ENCODE measurements around the gene ZNF853. TPM values are rescaled to one million over a fixed set of nuclear protein-coding genes. Genes with fewer than 3 reads are reported as not detected.
A peak's percentile ranks its signal among the peaks of the same experiment; 100 is the strongest.

The ZNF853 gene
- total RNA-seq, 2 donors from 2014 or later = 3.6 to 11.2 TPM

GRCh38 chr7:6640246-6640721 is 24.9 kb downstream of the ZNF853 start:
- ATAC-seq = no peak
- intact Hi-C loops (cut with DNase I) = no loop called here
- Histone ChIP-seq H3K9me3 (no peaks in the 10 kb centered on the region), H3K27ac (no peak overlapping the region), H3K4me1 (peaks cover 21% of the 10 kb centered on the region), H3K4me3 (no peak overlapping the region), H3K27me3 (no peaks in the 10 kb centered on the region), H3K36me3 (replicated peaks in 1 of 2; ENCODE audit: insufficient read depth in 1 of 2, low read depth in 2 of 2) (peaks cover 0 to 6% of the 10 kb centered on the region in 2 donors)
- TF ChIP-seq CTCF (IDR thresholded peaks at IDR 0.05) (no peak), POLR2A (IDR thresholded peaks at IDR 0.05) (no peak)
- peak in 1 of 4 donors; percentile 20 for DNase-seq
- WGBS, 2 donors = 74 to 87% methylated on average over 9 to 11 of the region's 11 CpGs

GRCh38 chr7:6641305-6642035 is 26.1 kb downstream of the ZNF853 start:
- DNase-seq (no peak), ATAC-seq (no peak)
- TF ChIP-seq POLR2A (IDR thresholded peaks at IDR 0.05) = no peak
- no peak for TF ChIP-seq CTCF (IDR thresholded peaks at IDR 0.05)
- WGBS, 2 donors = 80 to 100% methylated on average over 5 to 15 of the region's 15 CpGs
- H3K27me3 ChIP-seq = no peaks in the 10 kb centered on the region
- no peaks in the 10 kb centered on the region for H3K9me3 ChIP-seq
- H3K4me3 ChIP-seq = no peak overlapping the region
- no peak overlapping the region for H3K27ac ChIP-seq
- intact Hi-C loops (cut with DNase I) = no loop called here
- H3K36me3 ChIP-seq (replicated peaks in 1 of 2; ENCODE audit: insufficient read depth in 1 of 2, low read depth in 2 of 2) = peaks cover 0 to 6% of the 10 kb centered on the region in 2 donors
- H3K4me1 ChIP-seq = peaks cover 17% of the 10 kb centered on the region

GRCh38 chr7:6642239-6642839 is 26.9 kb downstream of the ZNF853 start:
- Histone ChIP-seq H3K9me3 (no peaks in the 10 kb centered on the region), H3K4me1 (peaks cover 13% of the 10 kb centered on the region), H3K27me3 (no peaks in the 10 kb centered on the region), H3K4me3 (no peak overlapping the region), H3K27ac (no peak overlapping the region), H3K36me3 (replicated peaks in 1 of 2; ENCODE audit: insufficient read depth in 1 of 2, low read depth in 2 of 2) (peaks cover 0 to 6% of the 10 kb centered on the region in 2 donors)
- TF ChIP-seq CTCF (IDR thresholded peaks at IDR 0.05) = no peak
- no peak for TF ChIP-seq POLR2A (IDR thresholded peaks at IDR 0.05)
- ATAC-seq = no peak
- intact Hi-C loops (cut with DNase I) = no loop called here
- 90 to 92% methylated on average over 20 to 24 of the region's 24 CpGs for WGBS, 2 donors
- DNase-seq = no peak

GRCh38 chr7:6642861-6643640 is 27.6 kb downstream of the ZNF853 start:
- ATAC-seq (no peak), DNase-seq (no peak)
- peaks cover 10% of the 10 kb centered on the region for H3K4me1 ChIP-seq
- no peak overlapping the region for H3K27ac ChIP-seq
- H3K4me3 ChIP-seq = no peak overlapping the region
- H3K27me3 ChIP-seq = no peaks in the 10 kb centered on the region
- intact Hi-C loops (cut with DNase I) = no loop called here
- WGBS, 2 donors = 86 to 100% methylated on average over 3 to 20 of the region's 22 CpGs
- peaks cover 0 to 6% of the 10 kb centered on the region in 2 donors for H3K36me3 ChIP-seq (replicated peaks in 1 of 2; ENCODE audit: insufficient read depth in 1 of 2, low read depth in 2 of 2)
- TF ChIP-seq CTCF (IDR thresholded peaks at IDR 0.05) (no peak), POLR2A (IDR thresholded peaks at IDR 0.05) (no peak)
- no peaks in the 10 kb centered on the region for H3K9me3 ChIP-seq

Measured in body of pancreas (tissue), 4 donors.